GM12878 (cell line): ENCODE results near the gene GRIK3.

Experiments
- ATF3 ChIP-seq: IDR thresholded peaks from 2 replicates; pipeline ENCODE4 v1.6.1; 2011; ENCODE audit warnings: low read depth, mild to moderate bottlenecking, low read length, moderate library complexity, borderline replicate concordance; ENCODE audit errors: extremely low read depth
- CTCF ChIP-seq, 3 experiments: IDR thresholded peaks in 2 of 3; conservative IDR thresholded peaks in 1 of 3; 2 replicates each; pipeline ENCODE4 v1.5.1; 2011; ENCODE audit warnings: low read depth in 3 of 3, low read length in 3 of 3, mild to moderate bottlenecking in 3 of 3, control low read depth in 2 of 3, moderate library complexity in 2 of 3, inconsistent platforms in 1 of 3, mixed read lengths in 1 of 3; ENCODE audit not compliant: control insufficient read depth in 2 of 3, insufficient read depth in 1 of 3; ENCODE audit errors: extremely low read depth in 1 of 3
- FOXK2 ChIP-seq: fragments of 450-650 bp; IDR thresholded peaks from 2 replicates; pipeline ENCODE4 v1.6.1; 2017; ENCODE audit warnings: mild to moderate bottlenecking, moderate library complexity
- JUNB ChIP-seq: IDR thresholded peaks from 2 replicates; pipeline ENCODE4 v1.6.1; 2016; ENCODE audit warnings: antibody characterized with exemption, mild to moderate bottlenecking
- MAX ChIP-seq: IDR thresholded peaks from 2 replicates; pipeline ENCODE4 v1.6.1; 2012; ENCODE audit warnings: low read depth, low read length, improper control_type of control experiment
- POLR2A ChIP-seq: IDR thresholded peaks from 2 replicates; pipeline ENCODE4 v1.6.1; 2011; ENCODE audit warnings: low read depth, mild to moderate bottlenecking, low read length
- RAD51 ChIP-seq: fragments of 450-650 bp; IDR thresholded peaks from 2 replicates; pipeline ENCODE4 v1.6.1; 2016; ENCODE audit warnings: moderate library complexity, mild to moderate bottlenecking, inconsistent platforms
- RUNX3 ChIP-seq: IDR thresholded peaks from 2 replicates; pipeline ENCODE4 v1.6.1; 2012; ENCODE audit warnings: low read length, inconsistent platforms
- SP1 ChIP-seq: IDR thresholded peaks from one replicate; pipeline ENCODE4 v1.6.1; 2011; ENCODE audit warnings: low read depth, low read length
- STAT3 ChIP-seq: IDR thresholded peaks from 2 replicates; pipeline ENCODE4 v1.6.1; 2011; ENCODE audit warnings: low read depth, low read length, improper control_type of control experiment
- TBL1XR1 ChIP-seq: IDR thresholded peaks from 2 replicates; pipeline ENCODE4 v1.6.1; 2012; ENCODE audit warnings: low read depth, low read length, improper control_type of control experiment
- USF2 ChIP-seq: IDR thresholded peaks from 2 replicates; pipeline ENCODE4 v1.6.1; 2011; ENCODE audit warnings: low read depth, low read length, improper control_type of control experiment, borderline replicate concordance

- no peak for TF ChIP-seq POLR2A
- no peak for TF ChIP-seq CTCF (IDR thresholded peaks at IDR 0.05 in 2 of 3, conservative IDR thresholded peaks at IDR 0.05 in 1 of 3; ENCODE audit: control insufficient read depth in 2 of 3, extremely low read depth in 1 of 3, insufficient read depth in 1 of 3, low read depth in 3 of 3, low read length in 3 of 3)
- no peak for TF ChIP-seq JUNB
- no peak for TF ChIP-seq MAX
- no peak for TF ChIP-seq USF2
- TF ChIP-seq STAT3: no peak
- TF ChIP-seq FOXK2: no peak
- no peak for TF ChIP-seq ATF3
- no peak for TF ChIP-seq RUNX3
- TF ChIP-seq SP1: no peak
- no peak for TF ChIP-seq RAD51
- TF ChIP-seq TBL1XR1: no peak
Measured at GRCh38 chr1:37037690-37038089, 3.4 kb upstream of the GRIK3 start.
